ENCODE measurements around the gene VRK2.

VRK2 gene

GRCh38 chr2:58131191-58132011 is 84.8 kb downstream of the VRK2 start:
- no peak for DNase-seq (ENCODE audit: low spot score)
- no peak for TF ChIP-seq CTCF (IDR thresholded peaks at IDR 0.05; ENCODE audit: borderline replicate concordance, control extremely low read depth, extremely low read depth, insufficient read depth, missing control alignments)
- in situ Hi-C loops (cut with MboI; ENCODE audit: low sequenced_read_pairs, unreplicated experiment), result no loop called here

GRCh38 chr2:58133395-58133794 is 86.8 kb downstream of the VRK2 start:
- DNase-seq (ENCODE audit: low spot score), result no peak
- in situ Hi-C loops (cut with MboI; ENCODE audit: low sequenced_read_pairs, unreplicated experiment), result no loop called here
- TF ChIP-seq CTCF (IDR thresholded peaks at IDR 0.05; ENCODE audit: borderline replicate concordance, control extremely low read depth, extremely low read depth, insufficient read depth, missing control alignments), result no peak

GRCh38 chr2:58135861-58136260 is 89.3 kb downstream of the VRK2 start:
- TF ChIP-seq CTCF (IDR thresholded peaks at IDR 0.05; ENCODE audit: borderline replicate concordance, control extremely low read depth, extremely low read depth, insufficient read depth, missing control alignments), result no peak
- DNase-seq (ENCODE audit: low spot score), result no peak
- in situ Hi-C loops (cut with MboI; ENCODE audit: low sequenced_read_pairs, unreplicated experiment), result no loop called here

GRCh38 chr2:58137221-58137620 is 90.6 kb downstream of the VRK2 start:
- no peak for DNase-seq (ENCODE audit: low spot score)
- TF ChIP-seq CTCF (IDR thresholded peaks at IDR 0.05; ENCODE audit: borderline replicate concordance, control extremely low read depth, extremely low read depth, insufficient read depth, missing control alignments), result no peak
- in situ Hi-C loops (cut with MboI; ENCODE audit: low sequenced_read_pairs, unreplicated experiment), result no loop called here

- no peak for DNase-seq (ENCODE audit: low spot score)
- no peak for TF ChIP-seq CTCF (IDR thresholded peaks at IDR 0.05; ENCODE audit: borderline replicate concordance, control extremely low read depth, extremely low read depth, insufficient read depth, missing control alignments)
- in situ Hi-C loops (cut with MboI; ENCODE audit: low sequenced_read_pairs, unreplicated experiment), result no loop called here
Measured at GRCh38 chr2:58137856-58138255, 91.2 kb downstream of the VRK2 start.

- TF ChIP-seq CTCF (IDR thresholded peaks at IDR 0.05; ENCODE audit: borderline replicate concordance, control extremely low read depth, extremely low read depth, insufficient read depth, missing control alignments), result no peak
- in situ Hi-C loops (cut with MboI; ENCODE audit: low sequenced_read_pairs, unreplicated experiment), result no loop called here
- DNase-seq (ENCODE audit: low spot score), result no peak
Measured at GRCh38 chr2:58138396-58139030, 91.9 kb downstream of the VRK2 start.

All from GM13976 (cell line).